Activated CD4-positive, alpha-beta T cell treated with anti-CD3 and anti-CD28 coated beads, Interleukin-2, amount 10 ng/mL, durations not matched to agents 7 days and 5 days (primary cell): Measurements from ENCODE around the gene WRAP53. TPM values are rescaled to one million over a fixed set of nuclear protein-coding genes. Genes with fewer than 3 reads are reported as not detected.

Experiments used
- CTCF ChIA-PET: fragments of 350-600 bp; sonication (Branson Sonifier 250); formaldehyde crosslinking; loops from one replicate; lab custom pipeline; 2021; ENCODE audit warnings: antibody characterized with exemption; lab: Charles Lee
- POLR2A ChIA-PET: fragments of 350-600 bp; sonication (Branson Sonifier 250); formaldehyde crosslinking; loops from one replicate; lab custom pipeline; 2021; ENCODE audit warnings: antibody characterized with exemption; lab: Charles Lee
- DNase-seq: peaks from one replicate; pipeline ENCODE4 v3.0.0-alpha.2; 2020
- H3K27ac Mint-ChIP-seq: one replicate; pipeline ENCODE4 v1.8.0; 2021; ENCODE audit warnings: mild to moderate bottlenecking, moderate library complexity, mixed read lengths
- H3K27me3 Mint-ChIP-seq: one replicate; pipeline ENCODE4 v1.8.0; 2021; ENCODE audit warnings: mixed read lengths
- H3K36me3 Mint-ChIP-seq: one replicate; pipeline ENCODE4 v1.8.0; 2021; ENCODE audit warnings: low read depth, mixed read lengths
- H3K4me1 Mint-ChIP-seq: one replicate; pipeline ENCODE4 v1.8.0; 2021; ENCODE audit warnings: mixed read lengths
- H3K4me3 Mint-ChIP-seq: one replicate; pipeline ENCODE4 v1.8.0; 2021; ENCODE audit warnings: mild to moderate bottlenecking, moderate library complexity, mixed read lengths
- H3K9me3 Mint-ChIP-seq: one replicate; pipeline ENCODE4 v1.8.0; 2021; ENCODE audit warnings: mixed read lengths
- total RNA-seq, 2 experiments: library from RNA; stranded (reverse); gene quantifications; one replicate each; pipeline ENCODE4 v1.2.3, GENCODE V29; 2021

The WRAP53 gene
- total RNA-seq, 2 experiments from 2014 or later, result 22.6 to 24.2 TPM

DNA sequence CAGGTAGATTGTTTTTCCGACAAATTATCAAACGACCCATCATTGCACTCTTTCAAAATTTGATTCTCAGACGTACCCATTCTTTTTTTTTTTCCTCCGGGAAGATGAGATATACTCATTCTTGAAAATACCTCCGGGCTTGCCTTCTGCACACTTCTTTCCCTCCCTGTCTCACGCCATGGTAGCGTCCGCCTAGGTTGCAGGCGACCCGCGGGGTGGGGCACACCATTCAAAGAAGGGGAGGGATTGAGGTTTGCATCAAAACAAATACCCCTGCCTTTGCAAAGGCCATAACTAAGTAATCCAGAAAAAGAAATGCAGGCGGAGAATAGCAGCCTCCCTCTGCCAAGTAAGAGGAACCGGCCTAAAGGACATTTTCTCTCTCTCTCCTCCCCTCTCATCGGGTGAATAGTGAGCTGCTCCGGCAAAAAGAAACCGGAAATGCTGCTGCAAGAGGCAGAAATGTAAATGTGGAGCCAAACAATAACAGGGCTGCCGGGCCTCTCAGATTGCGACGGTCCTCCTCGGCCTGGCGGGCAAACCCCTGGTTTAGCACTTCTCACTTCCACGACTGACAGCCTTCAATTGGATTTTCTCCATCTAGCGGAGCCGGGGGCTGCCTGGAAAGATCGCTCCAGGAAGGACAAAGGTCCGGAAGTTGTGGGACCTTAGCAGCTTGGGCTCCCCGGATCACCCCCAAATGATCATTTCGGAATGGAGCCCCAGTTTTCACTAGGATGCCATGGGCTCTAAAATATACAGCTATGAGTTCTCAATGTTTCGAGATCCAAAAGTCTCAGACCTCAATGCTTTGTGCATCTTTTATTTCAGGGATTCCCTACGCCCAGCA, 1.8 kb upstream of the WRAP53 start:
- H3K27me3 Mint-ChIP-seq, result no peaks in the 10 kb centered on the region
- H3K36me3 Mint-ChIP-seq, result peaks cover 22% of the 10 kb centered on the region
- peak overlapping the region; percentile 100 for H3K27ac Mint-ChIP-seq

DNA sequence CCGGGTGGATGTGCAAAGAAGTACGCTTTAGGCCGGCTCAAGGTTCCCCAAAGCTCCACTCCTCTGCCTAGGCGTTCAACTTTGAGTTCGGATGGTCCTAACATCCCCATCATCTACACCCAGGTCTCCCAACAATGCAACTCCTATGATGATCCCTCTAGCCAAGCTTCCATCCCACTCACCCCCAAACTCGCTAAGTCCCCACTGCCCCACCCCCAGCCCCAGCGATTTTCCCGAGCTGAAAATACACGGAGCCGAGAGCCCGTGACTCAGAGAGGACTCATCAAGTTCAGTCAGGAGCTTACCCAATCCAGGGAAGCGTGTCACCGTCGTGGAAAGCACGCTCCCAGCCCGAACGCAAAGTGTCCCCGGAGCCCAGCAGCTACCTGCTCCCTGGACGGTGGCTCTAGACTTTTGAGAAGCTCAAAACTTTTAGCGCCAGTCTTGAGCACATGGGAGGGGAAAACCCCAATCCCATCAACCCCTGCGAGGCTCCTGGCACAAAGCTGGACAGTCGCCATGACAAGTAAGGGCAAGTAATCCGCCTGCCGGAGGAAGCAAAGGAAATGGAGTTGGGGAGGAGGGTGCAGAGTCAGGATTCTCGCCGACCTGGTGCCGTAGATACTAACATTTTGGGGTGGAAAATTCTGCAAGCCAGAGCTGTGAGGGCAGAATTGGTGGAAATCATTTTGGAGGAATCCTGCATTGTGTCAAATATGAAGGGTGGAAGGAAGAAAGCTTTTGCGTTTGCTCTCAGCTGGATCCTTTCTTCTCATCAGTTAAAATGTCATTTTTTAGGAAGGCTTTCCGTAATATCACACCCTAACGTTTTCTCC, 987 bp upstream of the WRAP53 start, which contains the start of gene TP53:
Gene TP53, minus strand, starts transcription at position 419 of the 836 bp plus-strand sequence. CDS start 10,896 bp downstream, outside the sequence.
- Mint-ChIP-seq H3K4me1 (peaks cover 48% of the 10 kb centered on the region), H3K27ac (peak within 1 kb of the TSS; percentile 100), H3K4me3 (peak within 1 kb of the TSS; percentile 92), H3K9me3 (no peaks in the 10 kb centered on the region), H3K36me3 (peaks cover 22% of the 10 kb centered on the region), H3K27me3 (no peaks in the 10 kb centered on the region)
- ChIA-PET POLR2A (interaction anchor here (0.6 to 2.8 kb wide), 9 partner anchors 37 to 433 kb away, joined by 3 to 8 read pairs (median 4); partner anchors contain the start of genes ATP1B2, FXR2 and MPDU1), CTCF (interaction anchor here (0.5 to 3.4 kb wide), 52 partner anchors 9 to 561 kb away, joined by 3 to 33 read pairs (median 4); partner anchors contain the start of genes CD68, CNTROB, CTC1 and DNAH2)
- peak; percentile 94 for DNase-seq

More for the DNA sequence above, 1.8 kb upstream of the WRAP53 start:
- Mint-ChIP-seq H3K4me1 (peaks cover 48% of the 10 kb centered on the region), H3K4me3 (peak overlapping the region; percentile 92), H3K9me3 (no peaks in the 10 kb centered on the region)
- ChIA-PET POLR2A (interaction anchor here (0.5 to 2.8 kb wide), 10 partner anchors 9 to 441 kb away, joined by 3 to 8 read pairs (median 4); partner anchors contain the start of genes ATP1B2, FXR2, MPDU1 and SAT2), CTCF (interaction anchor here (0.6 to 3.4 kb wide), 26 partner anchors 8 to 433 kb away, joined by 3 to 33 read pairs (median 6); partner anchors contain the start of genes CD68, DNAH2, FXR2 and MPDU1)
- DNase-seq, result peak; percentile 84

DNA sequence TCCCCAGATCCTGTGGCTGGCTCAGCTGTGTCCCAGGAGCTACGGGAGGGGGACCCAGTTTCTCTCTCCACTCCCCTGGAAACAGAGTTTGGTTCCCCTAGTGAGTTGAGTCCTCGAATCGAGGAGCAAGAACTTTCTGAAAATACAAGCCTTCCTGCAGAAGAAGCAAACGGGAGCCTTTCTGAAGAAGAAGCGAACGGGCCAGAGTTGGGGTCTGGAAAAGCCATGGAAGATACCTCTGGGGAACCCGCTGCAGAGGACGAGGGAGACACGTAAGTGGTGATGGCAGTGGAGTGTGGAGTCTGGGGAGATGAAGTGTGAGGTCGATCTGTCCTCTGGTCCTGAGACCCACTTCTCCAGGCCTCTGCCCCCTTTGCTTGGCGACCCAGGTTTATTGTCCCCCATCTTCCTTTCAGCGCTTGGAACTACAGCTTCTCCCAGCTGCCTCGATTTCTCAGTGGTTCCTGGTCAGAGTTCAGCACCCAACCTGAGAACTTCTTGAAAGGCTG, 585 bp downstream of the WRAP53 start:
- H3K27ac Mint-ChIP-seq, result peak overlapping the region; percentile 100
- H3K4me1 Mint-ChIP-seq, result peaks cover 42% of the 10 kb centered on the region
- peak overlapping the region; percentile 92 for H3K4me3 Mint-ChIP-seq
- ChIA-PET CTCF (interaction anchor here (0.5 to 3.4 kb wide), 28 partner anchors 10 to 555 kb away, joined by 3 to 18 read pairs (median 5); partner anchors contain the start of genes CD68, DNAH2, FXR2 and MPDU1), POLR2A (no interaction called here)
- H3K27me3 Mint-ChIP-seq, result no peaks in the 10 kb centered on the region
- H3K36me3 Mint-ChIP-seq, result peaks cover 25% of the 10 kb centered on the region
- no peak for DNase-seq
- H3K9me3 Mint-ChIP-seq, result no peaks in the 10 kb centered on the region

DNA sequence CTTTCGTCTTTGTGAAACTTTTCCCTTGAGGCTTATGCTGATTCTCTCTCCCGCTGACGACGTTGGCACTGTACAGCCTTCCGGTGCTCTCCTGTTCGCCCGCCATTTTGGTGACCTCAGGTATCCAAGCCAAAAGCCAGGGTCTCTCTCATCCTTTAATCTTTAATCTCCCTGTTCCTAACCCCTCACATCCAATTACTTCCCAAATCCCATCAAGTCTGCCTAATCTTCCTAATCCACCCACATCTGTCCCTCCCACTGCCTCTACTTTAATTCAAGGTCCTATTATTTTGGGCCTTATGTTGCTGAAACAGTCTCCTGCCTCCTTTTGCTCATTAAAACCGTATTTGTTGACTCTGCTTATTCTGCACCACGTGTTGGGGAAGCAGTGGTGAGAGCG, 7.3 kb downstream of the WRAP53 start:
- no peaks in the 10 kb centered on the region for H3K4me1 Mint-ChIP-seq
- no peak overlapping the region for H3K27ac Mint-ChIP-seq
- CTCF ChIA-PET, result no interaction called here
- DNase-seq, result no peak
- no peaks in the 10 kb centered on the region for H3K9me3 Mint-ChIP-seq
- no peak overlapping the region for H3K4me3 Mint-ChIP-seq
- no peaks in the 10 kb centered on the region for H3K27me3 Mint-ChIP-seq
- POLR2A ChIA-PET, result no interaction called here
- H3K36me3 Mint-ChIP-seq, result peaks cover 22% of the 10 kb centered on the region

DNA sequence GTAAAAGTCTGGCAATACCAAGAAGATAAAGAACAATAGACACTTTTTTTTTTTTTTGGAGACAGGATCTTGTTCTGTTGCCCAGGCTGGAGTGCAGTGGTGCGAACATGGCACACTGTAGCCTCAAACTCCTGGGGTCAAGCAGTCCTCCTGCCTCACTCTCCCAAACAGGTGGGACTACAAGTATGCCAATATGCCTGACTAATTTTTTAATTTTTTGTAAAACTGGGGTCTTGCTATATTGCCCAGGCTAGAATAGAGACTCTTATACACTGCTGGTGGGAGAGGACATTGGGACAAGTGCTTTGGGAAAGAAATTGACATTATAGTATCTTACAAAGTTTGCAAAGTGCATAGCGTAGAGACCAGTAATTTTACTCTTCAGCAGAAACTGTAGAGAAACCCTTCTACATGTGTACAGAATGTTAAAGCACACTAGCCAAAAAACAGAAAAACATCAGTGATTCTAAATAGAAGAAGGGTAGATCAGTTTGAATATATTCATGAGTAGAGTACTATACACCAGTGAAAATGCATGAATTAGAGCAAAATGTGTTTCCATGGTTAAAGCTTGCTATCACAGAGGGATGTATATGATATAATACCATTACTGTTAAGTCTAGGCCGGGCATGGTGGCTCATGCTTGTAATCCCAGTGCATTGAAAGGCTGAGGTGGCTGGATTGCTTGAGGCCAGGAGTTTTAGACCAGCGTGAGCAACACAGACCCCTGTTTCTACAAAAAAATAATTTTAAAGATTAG, 9.7 kb downstream of the WRAP53 start:
- Mint-ChIP-seq H3K9me3 (no peaks in the 10 kb centered on the region), H3K4me3 (no peak overlapping the region), H3K27me3 (no peaks in the 10 kb centered on the region), H3K36me3 (peaks cover 28% of the 10 kb centered on the region), H3K4me1 (no peaks in the 10 kb centered on the region), H3K27ac (no peak overlapping the region)
- no peak for DNase-seq
- POLR2A ChIA-PET, result no interaction called here
- CTCF ChIA-PET, result interaction anchor here (1.4 kb wide), 1 partner anchor 10 kb away, joined by 9 read pairs; the partner anchor contains the start of genes TP53 and WRAP53

DNA sequence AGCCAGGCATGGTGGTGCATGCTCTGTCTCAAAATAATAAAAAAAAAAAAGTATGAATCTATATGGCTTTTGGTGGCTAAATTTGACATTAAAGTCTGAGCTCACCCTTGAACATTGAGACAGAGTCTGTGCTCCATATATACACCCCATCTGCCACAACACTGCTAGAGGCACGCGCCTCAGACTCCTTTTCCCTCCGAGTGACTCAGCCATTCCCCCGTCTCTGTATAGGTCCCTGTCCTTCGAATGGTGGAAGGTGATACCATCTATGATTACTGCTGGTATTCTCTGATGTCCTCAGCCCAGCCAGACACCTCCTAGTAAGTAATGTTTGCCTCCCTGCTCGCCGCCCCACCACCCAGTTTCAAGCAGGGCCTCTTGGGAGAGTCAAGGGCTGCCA, 12.2 kb downstream of the WRAP53 start:
- peaks cover 17% of the 10 kb centered on the region for H3K27me3 Mint-ChIP-seq
- CTCF ChIA-PET, result interaction anchor here (3.6 kb wide), 1 partner anchor 13 kb away, joined by 18 read pairs; the partner anchor contains the start of genes TP53 and WRAP53
- H3K36me3 Mint-ChIP-seq, result peaks cover 30% of the 10 kb centered on the region
- peaks cover 9% of the 10 kb centered on the region for H3K4me1 Mint-ChIP-seq
- DNase-seq, result no peak
- no peak overlapping the region for H3K4me3 Mint-ChIP-seq
- POLR2A ChIA-PET, result no interaction called here
- H3K27ac Mint-ChIP-seq, result no peak overlapping the region
- no peaks in the 10 kb centered on the region for H3K9me3 Mint-ChIP-seq

DNA sequence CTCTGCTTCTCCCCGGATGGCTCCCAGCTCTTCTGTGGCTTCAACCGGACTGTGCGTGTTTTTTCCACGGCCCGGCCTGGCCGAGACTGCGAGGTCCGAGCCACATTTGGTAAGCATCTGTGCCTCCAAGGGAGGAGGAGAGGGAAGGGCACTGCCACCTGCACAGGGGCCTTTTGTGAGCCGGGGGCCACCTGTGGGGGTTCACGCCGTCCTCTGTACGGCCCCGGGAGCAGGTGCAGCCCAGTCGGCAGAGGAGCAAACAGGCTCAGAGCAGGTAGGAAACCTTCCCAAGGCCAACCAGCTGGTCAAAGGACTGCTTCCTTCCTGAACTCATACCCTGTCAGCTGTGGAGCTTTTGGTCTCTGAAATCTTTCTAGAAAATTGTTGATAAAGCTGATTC, 13.4 kb downstream of the WRAP53 start:
- peaks cover 21% of the 10 kb centered on the region for H3K36me3 Mint-ChIP-seq
- no peak overlapping the region for H3K27ac Mint-ChIP-seq
- no peak overlapping the region for H3K4me3 Mint-ChIP-seq
- H3K9me3 Mint-ChIP-seq, result no peaks in the 10 kb centered on the region
- POLR2A ChIA-PET, result no interaction called here
- peaks cover 13% of the 10 kb centered on the region for H3K4me1 Mint-ChIP-seq
- H3K27me3 Mint-ChIP-seq, result peaks cover 29% of the 10 kb centered on the region
- no peak for DNase-seq
- CTCF ChIA-PET, result interaction anchor here (3.6 kb wide), 1 partner anchor 14 kb away, joined by 18 read pairs; the partner anchor contains the start of genes TP53 and WRAP53

DNA sequence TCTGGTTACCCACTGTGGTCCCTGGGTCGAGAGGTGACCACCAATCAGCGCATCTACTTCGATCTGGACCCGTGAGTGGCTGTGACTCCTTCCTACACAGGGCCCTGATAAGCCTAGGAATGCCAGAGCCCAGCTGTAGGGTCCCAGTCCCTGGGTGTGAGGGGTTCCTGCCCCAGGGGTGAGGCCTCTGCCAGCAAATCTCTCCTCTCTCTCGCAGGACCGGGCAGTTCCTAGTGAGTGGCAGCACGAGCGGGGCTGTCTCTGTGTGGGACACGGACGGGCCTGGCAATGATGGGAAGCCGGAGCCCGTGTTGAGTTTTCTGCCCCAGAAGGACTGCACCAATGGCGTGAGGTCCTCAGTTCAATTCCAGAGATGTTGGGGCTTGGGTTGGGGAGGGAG, 14.5 kb downstream of the WRAP53 start:
- ChIA-PET CTCF (interaction anchor here (0.8 to 3.6 kb wide), 2 partner anchors 12 to 15 kb away, joined by 3 to 18 read pairs; partner anchors contain the start of genes TP53 and WRAP53), POLR2A (no interaction called here)
- Mint-ChIP-seq H3K27ac (no peak overlapping the region), H3K36me3 (peaks cover 18% of the 10 kb centered on the region), H3K4me3 (no peak overlapping the region), H3K27me3 (peaks cover 37% of the 10 kb centered on the region), H3K4me1 (peaks cover 13% of the 10 kb centered on the region), H3K9me3 (no peaks in the 10 kb centered on the region)
- DNase-seq, result no peak

DNA sequence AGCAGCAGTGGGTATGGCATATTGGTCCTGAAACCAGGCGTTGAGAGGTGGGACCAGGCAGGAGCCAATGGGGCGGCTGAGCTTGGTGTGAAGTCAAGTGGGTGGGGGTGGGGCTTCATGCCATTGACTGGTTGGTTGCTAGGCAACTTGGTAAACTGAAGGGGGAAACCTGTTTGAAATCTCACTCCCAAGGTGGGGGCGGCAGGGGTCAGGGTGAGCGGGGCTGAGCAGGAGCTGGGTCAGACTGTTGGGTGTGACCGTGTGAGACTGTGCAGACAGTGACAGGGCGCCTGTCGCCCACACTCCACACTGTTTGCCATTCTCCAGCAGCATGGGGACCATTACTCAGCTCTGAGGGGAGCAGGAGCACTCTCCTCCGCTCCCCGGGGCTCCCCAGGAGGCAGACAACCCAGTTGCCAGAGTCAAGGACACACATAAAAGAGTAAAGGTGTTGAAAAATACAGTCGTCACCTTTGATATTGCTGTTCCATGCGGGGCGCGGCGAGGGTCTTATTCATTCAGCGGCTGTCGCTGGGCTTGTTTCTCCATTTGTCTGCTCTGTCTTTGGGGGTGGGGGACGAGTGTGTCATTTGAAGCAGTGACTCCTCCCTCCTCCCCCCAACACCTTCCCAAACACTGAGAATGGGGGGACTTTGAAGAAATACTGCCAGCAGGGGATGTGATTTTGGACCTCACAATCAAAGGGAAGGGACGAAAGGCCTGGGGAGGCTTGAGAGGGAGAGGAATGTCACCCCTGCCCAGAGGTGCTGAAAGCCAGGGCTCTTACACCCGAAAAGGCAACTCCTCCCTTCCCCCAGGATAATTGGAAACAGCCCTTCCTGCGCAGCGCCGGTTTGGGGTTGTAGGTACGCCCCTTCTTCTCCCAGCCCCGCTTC, 15.6 kb downstream of the WRAP53 start:
- Mint-ChIP-seq H3K36me3 (peaks cover 18% of the 10 kb centered on the region), H3K27me3 (peaks cover 40% of the 10 kb centered on the region), H3K4me3 (no peak overlapping the region), H3K27ac (no peak overlapping the region), H3K9me3 (no peaks in the 10 kb centered on the region), H3K4me1 (peaks cover 13% of the 10 kb centered on the region)
- ChIA-PET POLR2A (no interaction called here), CTCF (interaction anchor here (0.8 to 3.6 kb wide), 2 partner anchors 13 to 16 kb away, joined by 3 to 18 read pairs; partner anchors contain the start of genes TP53 and WRAP53)
- no peak for DNase-seq

DNA sequence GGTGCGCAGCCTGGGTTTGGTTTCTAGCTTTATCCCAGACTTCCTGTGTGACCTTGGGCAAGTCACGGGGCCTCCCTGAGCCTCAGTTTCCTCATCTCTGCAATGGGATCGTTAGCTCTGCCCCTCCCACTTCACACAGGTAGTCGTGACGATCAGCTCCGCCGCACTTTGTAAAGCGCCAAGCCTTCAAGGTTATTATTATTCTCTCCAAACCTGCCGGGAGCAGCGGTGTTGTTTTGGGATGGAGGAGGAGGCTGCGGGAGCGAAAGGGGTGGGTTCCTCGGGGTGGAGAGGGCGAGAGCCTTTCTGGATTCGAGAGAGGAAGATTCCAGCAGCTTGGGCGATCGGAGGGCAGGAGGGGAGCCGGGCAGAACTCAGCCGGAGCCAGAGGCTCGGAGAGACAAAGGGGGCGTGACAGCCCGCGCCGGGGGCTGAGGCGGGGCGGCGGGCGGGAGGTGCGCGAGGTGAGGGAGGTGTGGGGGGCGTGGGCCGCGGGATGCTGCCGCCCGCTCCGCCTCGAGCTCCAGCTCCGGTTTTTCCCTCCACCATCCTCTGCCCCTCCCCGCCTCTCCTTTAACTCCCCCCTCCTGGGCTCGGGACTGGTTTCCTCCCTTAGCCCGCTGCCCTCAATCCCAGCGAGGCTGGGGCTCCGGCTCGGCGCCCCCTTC, 16.5 kb downstream of the WRAP53 start, which contains the start of gene EFNB3:
Gene EFNB3, plus strand, starts transcription at position 602 of the 668 bp plus-strand sequence. CDS start 397 bp downstream, outside the sequence.
- H3K4me3 Mint-ChIP-seq, result peak within 1 kb of the TSS; percentile 48
- CTCF ChIA-PET, result interaction anchor here (0.6 to 1.5 kb wide), 4 partner anchors 10 to 44 kb away, joined by 3 read pairs; no protein-coding TSS in a partner anchor
- no peaks in the 10 kb centered on the region for H3K9me3 Mint-ChIP-seq
- no peak for DNase-seq
- peaks cover 14% of the 10 kb centered on the region for H3K4me1 Mint-ChIP-seq
- H3K36me3 Mint-ChIP-seq, result peaks cover 18% of the 10 kb centered on the region
- no peak within 1 kb of the TSS for H3K27ac Mint-ChIP-seq
- POLR2A ChIA-PET, result no interaction called here
- peaks cover 40% of the 10 kb centered on the region for H3K27me3 Mint-ChIP-seq
